OCI-LY1 (cell line): ENCODE data around the gene MT1A.

Experiments
- H2AFZ ChIP-seq: fragments of 200-600 bp; sonication (generic), shearing (Covaris generic); 2 replicates; pipeline ENCODE4 v1.6.0; 2014; ENCODE audit warnings: antibody characterized with exemption, mild to moderate bottlenecking, low read length
- H3F3A ChIP-seq: fragments of 200-600 bp; sonication (generic), shearing (Covaris generic); 2 replicates; pipeline ENCODE4 v1.6.0; 2014; ENCODE audit warnings: mild to moderate bottlenecking, antibody characterized with exemption, low read length, moderate library complexity; ENCODE audit not compliant: insufficient read depth
- H3K27ac ChIP-seq: fragments of 200-600 bp; sonication (generic); 2 replicates; pipeline ENCODE4 v1.5.1; 2014; ENCODE audit warnings: low read length, mixed run types, mild to moderate bottlenecking, low read depth; ENCODE audit not compliant: poor library complexity, severe bottlenecking
- H3K27me3 ChIP-seq: fragments of 200-600 bp; sonication (generic); 2 replicates; pipeline ENCODE4 v1.6.0; 2014; ENCODE audit warnings: antibody characterized with exemption, mild to moderate bottlenecking, low read length, moderate library complexity; ENCODE audit not compliant: insufficient read depth
- H3K36me3 ChIP-seq: fragments of 200-600 bp; sonication (generic); 2 replicates; pipeline ENCODE4 v1.6.1; 2014; ENCODE audit warnings: mild to moderate bottlenecking, antibody characterized with exemption, low read length, moderate library complexity, mixed read lengths; ENCODE audit not compliant: insufficient read depth
- H3K4me1 ChIP-seq: fragments of 200-600 bp; sonication (generic); 2 replicates; pipeline ENCODE4 v1.5.1; 2014; ENCODE audit warnings: mild to moderate bottlenecking, low read length, moderate library complexity; ENCODE audit not compliant: insufficient read depth, severe bottlenecking
- H3K4me2 ChIP-seq: fragments of 200-600 bp; sonication (generic), shearing (Covaris generic); 2 replicates; pipeline ENCODE4 v1.6.1; 2014; ENCODE audit warnings: low read length
- H3K4me3 ChIP-seq: fragments of 200-600 bp; sonication (generic); 2 replicates; pipeline ENCODE4 v1.5.1; 2014; ENCODE audit warnings: low read length, low read depth, mild to moderate bottlenecking, mixed read lengths; ENCODE audit not compliant: poor library complexity, severe bottlenecking
- H3K79me2 ChIP-seq: fragments of 200-600 bp; shearing (Covaris generic); 2 replicates; pipeline ENCODE4 v1.6.1; 2016; ENCODE audit warnings: mixed run types, low read length, mixed read lengths; ENCODE audit not compliant: insufficient read depth
- H3K9ac ChIP-seq: fragments of 200-600 bp; sonication (generic), shearing (Covaris generic); 2 replicates; pipeline ENCODE4 v1.6.1; 2014; ENCODE audit warnings: mild to moderate bottlenecking, low read length, mixed read lengths
- H3K9me2 ChIP-seq: fragments of 200-600 bp; sonication (generic), shearing (Covaris generic); 2 replicates; pipeline ENCODE4 v1.6.1; 2014; ENCODE audit warnings: low read depth, mild to moderate bottlenecking, low read length, mixed read lengths
- H3K9me3 ChIP-seq: fragments of 200-600 bp; shearing (Covaris generic); 2 replicates; pipeline ENCODE4 v1.6.1; 2014; ENCODE audit warnings: low read length, mixed read lengths
- H4K20me1 ChIP-seq: fragments of 200-600 bp; sonication (generic), shearing (Covaris generic); 2 replicates; pipeline ENCODE4 v1.6.0; 2016; ENCODE audit warnings: mild to moderate bottlenecking, low read length; ENCODE audit not compliant: insufficient read depth
- EZH2 ChIP-seq: fragments of 200-600 bp; sonication (generic), shearing (Covaris generic); IDR thresholded peaks from 2 replicates; pipeline ENCODE4 v1.8.0; 2017; ENCODE audit warnings: borderline replicate concordance, mixed run types, mild to moderate bottlenecking, antibody characterized with exemption, low read length, moderate library complexity, mixed read lengths
- TF ChIP-seq, protein P1 (sequence below): fragments of 200-600 bp; sonication (generic), shearing (Covaris generic); IDR thresholded peaks from 2 replicates; pipeline ENCODE4 v1.5.1; 2017; ENCODE audit warnings: mild to moderate bottlenecking, antibody characterized with exemption, low read length, moderate library complexity, mixed read lengths

The MT1A gene

DNA sequence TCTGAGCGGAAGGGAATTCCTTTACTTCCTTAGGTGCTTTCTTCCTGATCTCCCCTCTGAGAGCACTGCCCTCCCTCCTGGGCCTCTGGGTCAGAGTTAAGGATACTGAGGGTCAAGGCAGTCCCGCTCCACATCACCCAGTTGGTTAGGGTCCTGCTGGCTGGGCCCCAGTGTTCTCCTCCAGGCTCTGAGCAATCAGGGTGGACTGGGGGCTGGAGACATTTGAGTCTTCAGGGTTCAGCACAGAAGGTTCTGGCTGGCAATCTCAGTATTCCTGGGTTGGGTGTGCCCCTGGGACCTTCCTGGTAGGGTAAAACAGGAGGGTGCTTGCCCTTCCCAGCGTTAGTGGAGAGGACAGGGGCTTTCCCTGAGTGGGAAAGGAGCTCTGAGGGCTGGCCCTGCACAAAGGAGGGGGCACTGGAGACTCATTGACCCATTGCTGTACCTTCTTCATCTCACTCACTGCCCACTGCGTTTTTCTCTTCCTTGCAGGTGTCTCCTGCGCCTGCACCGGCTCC is 5.6 kb upstream of the MT1A start:
- no peak overlapping the region for H3K27ac ChIP-seq
- no peak overlapping the region for H3K4me2 ChIP-seq
- no peaks in the 10 kb centered on the region for H3K79me2 ChIP-seq
- H3K9ac ChIP-seq, result no peak overlapping the region
- H3K4me3 ChIP-seq, result no peak overlapping the region
- H3K36me3 ChIP-seq, result no peaks in the 10 kb centered on the region
- H3K9me2 ChIP-seq, result no peaks in the 10 kb centered on the region
- H3K27me3 ChIP-seq, result no peaks in the 10 kb centered on the region
- TF ChIP-seq, protein P1, sequence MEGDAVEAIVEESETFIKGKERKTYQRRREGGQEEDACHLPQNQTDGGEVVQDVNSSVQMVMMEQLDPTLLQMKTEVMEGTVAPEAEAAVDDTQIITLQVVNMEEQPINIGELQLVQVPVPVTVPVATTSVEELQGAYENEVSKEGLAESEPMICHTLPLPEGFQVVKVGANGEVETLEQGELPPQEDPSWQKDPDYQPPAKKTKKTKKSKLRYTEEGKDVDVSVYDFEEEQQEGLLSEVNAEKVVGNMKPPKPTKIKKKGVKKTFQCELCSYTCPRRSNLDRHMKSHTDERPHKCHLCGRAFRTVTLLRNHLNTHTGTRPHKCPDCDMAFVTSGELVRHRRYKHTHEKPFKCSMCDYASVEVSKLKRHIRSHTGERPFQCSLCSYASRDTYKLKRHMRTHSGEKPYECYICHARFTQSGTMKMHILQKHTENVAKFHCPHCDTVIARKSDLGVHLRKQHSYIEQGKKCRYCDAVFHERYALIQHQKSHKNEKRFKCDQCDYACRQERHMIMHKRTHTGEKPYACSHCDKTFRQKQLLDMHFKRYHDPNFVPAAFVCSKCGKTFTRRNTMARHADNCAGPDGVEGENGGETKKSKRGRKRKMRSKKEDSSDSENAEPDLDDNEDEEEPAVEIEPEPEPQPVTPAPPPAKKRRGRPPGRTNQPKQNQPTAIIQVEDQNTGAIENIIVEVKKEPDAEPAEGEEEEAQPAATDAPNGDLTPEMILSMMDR, result no peak
- no peak for TF ChIP-seq EZH2
- H2AFZ ChIP-seq, result no peak overlapping the region
- H4K20me1 ChIP-seq, result no peaks in the 10 kb centered on the region
- H3K4me1 ChIP-seq, result no peaks in the 10 kb centered on the region
- H3K9me3 ChIP-seq, result no peaks in the 10 kb centered on the region
- no peaks in the 10 kb centered on the region for H3F3A ChIP-seq

DNA sequence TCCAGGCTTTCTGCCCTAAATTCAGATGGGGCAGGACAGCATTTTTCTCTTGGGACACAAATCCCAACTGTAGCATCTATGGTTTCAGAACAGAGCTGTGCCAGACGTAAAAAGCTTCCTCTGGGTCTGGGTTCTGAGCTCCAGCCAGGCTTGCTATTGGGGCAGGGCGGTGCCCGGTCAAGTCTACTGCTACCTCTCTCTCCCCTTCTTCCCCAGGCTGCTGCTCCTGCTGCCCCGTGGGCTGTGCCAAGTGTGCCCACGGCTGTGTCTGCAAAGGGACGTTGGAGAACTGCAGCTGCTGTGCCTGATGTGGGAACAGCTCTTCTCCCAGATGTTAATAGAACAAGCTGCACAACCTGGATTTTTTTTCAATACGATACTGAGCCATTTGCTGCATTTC is 4.9 kb upstream of the MT1A start:
- Histone ChIP-seq H3F3A (no peaks in the 10 kb centered on the region), H4K20me1 (no peaks in the 10 kb centered on the region), H3K27ac (no peak overlapping the region), H3K9me3 (no peaks in the 10 kb centered on the region), H3K4me3 (no peak overlapping the region), H3K4me1 (no peaks in the 10 kb centered on the region), H3K4me2 (no peak overlapping the region), H3K9me2 (no peaks in the 10 kb centered on the region), H3K79me2 (no peaks in the 10 kb centered on the region), H2AFZ (no peak overlapping the region), H3K27me3 (no peaks in the 10 kb centered on the region), H3K9ac (no peak overlapping the region), H3K36me3 (no peaks in the 10 kb centered on the region)
- no peak for TF ChIP-seq EZH2
- TF ChIP-seq, protein P1, result no peak

DNA sequence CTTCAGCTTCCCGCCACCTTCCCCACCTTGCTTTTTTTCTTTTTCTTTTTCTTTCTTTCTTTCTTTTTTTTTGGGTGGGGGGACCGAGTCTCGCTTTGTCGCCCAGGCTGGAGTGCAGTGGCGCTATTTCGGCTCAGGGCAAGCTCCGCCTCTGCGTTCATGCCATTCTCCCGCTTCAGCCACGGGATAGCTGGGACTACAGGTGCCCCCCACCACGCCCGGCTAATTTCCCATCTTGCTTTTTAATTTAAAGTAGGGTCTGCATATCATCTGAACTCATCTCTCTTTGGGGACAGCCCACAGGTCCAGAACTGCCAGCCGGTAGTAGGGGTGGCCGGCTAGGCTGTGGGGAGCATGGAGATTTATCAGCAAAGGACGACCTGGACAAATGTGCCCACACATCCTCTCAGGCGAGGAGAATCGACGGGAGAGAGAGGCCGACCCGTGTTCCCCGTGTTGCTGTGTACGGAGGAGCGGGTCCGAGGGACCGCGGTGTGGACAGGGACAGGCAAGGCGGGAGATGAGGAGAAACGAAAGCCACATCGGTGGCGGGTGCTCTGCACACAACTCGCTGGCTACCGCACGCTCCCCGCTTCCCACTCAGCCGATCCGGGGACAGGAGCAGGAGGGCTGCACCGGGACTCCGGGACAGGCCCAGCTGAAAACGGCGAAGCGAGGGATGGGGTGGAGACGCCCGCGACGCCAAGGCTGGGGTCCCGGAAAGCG is 3.6 kb upstream of the MT1A start:
- Histone ChIP-seq H2AFZ (no peak overlapping the region), H3K4me2 (no peak overlapping the region), H3F3A (no peaks in the 10 kb centered on the region), H3K9ac (no peak overlapping the region), H3K4me3 (no peak overlapping the region), H3K4me1 (no peaks in the 10 kb centered on the region), H3K79me2 (no peaks in the 10 kb centered on the region), H3K27me3 (no peaks in the 10 kb centered on the region; the same call in 1 of the 2 replicates), H3K9me2 (no peaks in the 10 kb centered on the region), H3K36me3 (no peaks in the 10 kb centered on the region), H3K27ac (no peak overlapping the region), H3K9me3 (no peaks in the 10 kb centered on the region), H4K20me1 (no peaks in the 10 kb centered on the region)
- TF ChIP-seq, protein P1, result no peak
- no peak for TF ChIP-seq EZH2
